Caco-2 (cell line): Measurements from ENCODE around the gene VPS39. TPM values are rescaled to one million over a fixed set of nuclear protein-coding genes. Genes with fewer than 3 reads are reported as not detected.

ENCODE experiments used
- BruUV-seq: library from RNA; stranded (reverse); fragments of 400-500 nt; replicated peaks from 2 replicates; lab custom pipeline; 2021; lab: Mats Ljungman, UMichigan
- CTCF ChIA-PET: fragments of 300-600 bp; sonication (Branson Sonifier 250); formaldehyde crosslinking; loops from one replicate; lab custom pipeline; 2022; ENCODE audit warnings: antibody characterized with exemption; lab: Charles Lee
- POLR2A ChIA-PET: fragments of 300-600 bp; sonication (Branson Sonifier 250); formaldehyde crosslinking; loops from one replicate; lab custom pipeline; 2022; ENCODE audit warnings: antibody characterized with exemption; lab: Charles Lee
- DNase-seq, 2 experiments: peaks; one replicate each; pipeline versions ENCODE4 v3.0.0 to v3.0.0-alpha.2; 2020 to 2022
- H3K27me3 ChIP-seq: replicated peaks from 2 replicates; pipeline ENCODE4 v1.6.0; 2011; ENCODE audit warnings: low read length; ENCODE audit not compliant: control insufficient read depth, insufficient read depth
- H3K36me3 ChIP-seq: 2 replicates; pipeline ENCODE4 v1.5.1; 2011; ENCODE audit warnings: low read length; ENCODE audit not compliant: control insufficient read depth, insufficient read depth
- H3K4me1 ChIP-seq: fragments of 250-450 bp; sonication (Bioruptor Pico); 2 replicates; pipeline ENCODE4 v1.5.1; 2020; ENCODE audit warnings: mild to moderate bottlenecking
- H3K4me3 ChIP-seq: 2 replicates; pipeline ENCODE4 v1.5.1; 2011; ENCODE audit warnings: low read depth, mild to moderate bottlenecking, control low read depth, low read length
- H3K9me3 ChIP-seq: fragments of 250-450 bp; sonication (Bioruptor Pico); 2 replicates; pipeline ENCODE4 v1.5.1; 2020; ENCODE audit warnings: mild to moderate bottlenecking, moderate library complexity
- H3K27ac Mint-ChIP-seq: one replicate; pipeline ENCODE4 v1.8.0; 2022; ENCODE audit warnings: mixed read lengths; ENCODE audit not compliant: unreplicated experiment
- H3K27me3 Mint-ChIP-seq: one replicate; pipeline ENCODE4 v1.8.0; 2022; ENCODE audit warnings: mixed read lengths; ENCODE audit not compliant: insufficient read depth, unreplicated experiment
- H3K36me3 Mint-ChIP-seq: one replicate; pipeline ENCODE4 v1.8.0; 2022; ENCODE audit warnings: mild to moderate bottlenecking, mixed read lengths; ENCODE audit not compliant: insufficient read depth, unreplicated experiment
- H3K4me1 Mint-ChIP-seq: one replicate; pipeline ENCODE4 v1.8.0; 2022; ENCODE audit warnings: low read depth, mixed read lengths; ENCODE audit not compliant: unreplicated experiment
- H3K4me3 Mint-ChIP-seq: one replicate; pipeline ENCODE4 v1.8.0; 2022; ENCODE audit warnings: mild to moderate bottlenecking, moderate library complexity, mixed read lengths; ENCODE audit not compliant: unreplicated experiment
- H3K9me3 Mint-ChIP-seq: one replicate; pipeline ENCODE4 v1.8.0; 2022; ENCODE audit warnings: mixed read lengths; ENCODE audit not compliant: unreplicated experiment
- CTCF ChIP-seq, 2 experiments: fragments of 200-600 bp in 1 of 2; IDR thresholded peaks; 1 replicate in 1 of 2; 2 replicates in 1 of 2; pipeline versions ENCODE4 v1.5.1 to v1.8.0; 2011 to 2022; ENCODE audit warnings: antibody characterized with exemption in 1 of 2, control low read depth in 1 of 2, inconsistent platforms in 1 of 2, low read depth in 1 of 2, low read length in 1 of 2, mild to moderate bottlenecking in 1 of 2, moderate library complexity in 1 of 2; ENCODE audit not compliant: insufficient read depth in 1 of 2, severe bottlenecking in 1 of 2, unreplicated experiment in 1 of 2
- intact Hi-C: fragments of 100-400 bp; cut with micrococcal nuclease; formaldehyde crosslinking; loops from one replicate; pipeline ENCODE4 v1.10.0; 2022; ENCODE audit not compliant: unreplicated experiment
- total RNA-seq: library from RNA; stranded (reverse); gene quantifications from 2 replicates; pipeline ENCODE4 v1.2.3, GENCODE V29; 2022

Gene VPS39
- total RNA-seq, 1 experiment from 2014 or later: 48.4 TPM

GRCh38 chr15:42239528-42240182 lies 31.6 kb upstream of the VPS39 start:
- no peaks in the 10 kb centered on the region for H3K4me1 Mint-ChIP-seq
- TF ChIP-seq CTCF (IDR thresholded peaks at IDR 0.05; ENCODE audit: insufficient read depth in 1 of 2, low read depth in 1 of 2, low read length in 1 of 2, severe bottlenecking in 1 of 2, unreplicated experiment in 1 of 2): no peak
- Histone ChIP-seq H3K4me1 (no peaks in the 10 kb centered on the region), H3K27me3 (no peaks in the 10 kb centered on the region), H3K4me3 (no peak overlapping the region), H3K9me3 (no peaks in the 10 kb centered on the region), H3K36me3 (peaks cover 1% of the 10 kb centered on the region; the same call in 1 of the 2 replicates)
- POLR2A ChIA-PET: no interaction called here
- DNase-seq: no peak
- CTCF ChIA-PET: no interaction called here
- H3K27ac Mint-ChIP-seq: no peak overlapping the region
- no peaks in the 10 kb centered on the region for H3K27me3 Mint-ChIP-seq
- peaks cover 29% of the 10 kb centered on the region for H3K36me3 Mint-ChIP-seq
- intact Hi-C loops: no loop called here
- H3K9me3 Mint-ChIP-seq: no peaks in the 10 kb centered on the region
- BruUV-seq: no TSS peak
- H3K4me3 Mint-ChIP-seq: no peak overlapping the region

GRCh38 chr15:42233107-42233506 lies 25.0 kb upstream of the VPS39 start:
- no peak for TF ChIP-seq CTCF (IDR thresholded peaks at IDR 0.05; ENCODE audit: insufficient read depth in 1 of 2, low read depth in 1 of 2, low read length in 1 of 2, severe bottlenecking in 1 of 2, unreplicated experiment in 1 of 2)
- H3K27me3 ChIP-seq: no peaks in the 10 kb centered on the region
- H3K9me3 ChIP-seq: no peaks in the 10 kb centered on the region
- CTCF ChIA-PET: no interaction called here
- H3K27ac Mint-ChIP-seq: no peak overlapping the region
- DNase-seq: no peak
- intact Hi-C loops: no loop called here
- no peak overlapping the region for H3K4me3 ChIP-seq
- no peaks in the 10 kb centered on the region for H3K9me3 Mint-ChIP-seq
- H3K4me1 ChIP-seq: no peaks in the 10 kb centered on the region
- no peaks in the 10 kb centered on the region for H3K27me3 Mint-ChIP-seq
- POLR2A ChIA-PET: no interaction called here
- H3K4me1 Mint-ChIP-seq: no peaks in the 10 kb centered on the region
- peaks cover 33% of the 10 kb centered on the region for H3K36me3 Mint-ChIP-seq
- no peak overlapping the region for H3K4me3 Mint-ChIP-seq
- peaks cover 1% of the 10 kb centered on the region; the same call in 1 of the 2 replicates for H3K36me3 ChIP-seq
- no TSS peak for BruUV-seq

- H3K27me3 Mint-ChIP-seq: no peaks in the 10 kb centered on the region
- no peaks in the 10 kb centered on the region for H3K9me3 Mint-ChIP-seq
- H3K4me1 Mint-ChIP-seq: no peaks in the 10 kb centered on the region
- Histone ChIP-seq H3K36me3 (peaks cover 1% of the 10 kb centered on the region; the same call in 1 of the 2 replicates), H3K9me3 (no peaks in the 10 kb centered on the region), H3K27me3 (no peaks in the 10 kb centered on the region), H3K4me1 (no peaks in the 10 kb centered on the region), H3K4me3 (no peak overlapping the region)
- no peak overlapping the region for H3K27ac Mint-ChIP-seq
- BruUV-seq: no TSS peak
- no peak for TF ChIP-seq CTCF (IDR thresholded peaks at IDR 0.05; ENCODE audit: insufficient read depth in 1 of 2, low read depth in 1 of 2, low read length in 1 of 2, severe bottlenecking in 1 of 2, unreplicated experiment in 1 of 2)
- intact Hi-C loops: no loop called here
- no peak for DNase-seq
- CTCF ChIA-PET: no interaction called here
- peaks cover 33% of the 10 kb centered on the region for H3K36me3 Mint-ChIP-seq
- no peak overlapping the region for H3K4me3 Mint-ChIP-seq
- POLR2A ChIA-PET: no interaction called here
Measured at GRCh38 chr15:42232606-42233005, 24.5 kb upstream of the VPS39 start.
